ENCODE results near the gene PKN1.

The PKN1 gene

DNA sequence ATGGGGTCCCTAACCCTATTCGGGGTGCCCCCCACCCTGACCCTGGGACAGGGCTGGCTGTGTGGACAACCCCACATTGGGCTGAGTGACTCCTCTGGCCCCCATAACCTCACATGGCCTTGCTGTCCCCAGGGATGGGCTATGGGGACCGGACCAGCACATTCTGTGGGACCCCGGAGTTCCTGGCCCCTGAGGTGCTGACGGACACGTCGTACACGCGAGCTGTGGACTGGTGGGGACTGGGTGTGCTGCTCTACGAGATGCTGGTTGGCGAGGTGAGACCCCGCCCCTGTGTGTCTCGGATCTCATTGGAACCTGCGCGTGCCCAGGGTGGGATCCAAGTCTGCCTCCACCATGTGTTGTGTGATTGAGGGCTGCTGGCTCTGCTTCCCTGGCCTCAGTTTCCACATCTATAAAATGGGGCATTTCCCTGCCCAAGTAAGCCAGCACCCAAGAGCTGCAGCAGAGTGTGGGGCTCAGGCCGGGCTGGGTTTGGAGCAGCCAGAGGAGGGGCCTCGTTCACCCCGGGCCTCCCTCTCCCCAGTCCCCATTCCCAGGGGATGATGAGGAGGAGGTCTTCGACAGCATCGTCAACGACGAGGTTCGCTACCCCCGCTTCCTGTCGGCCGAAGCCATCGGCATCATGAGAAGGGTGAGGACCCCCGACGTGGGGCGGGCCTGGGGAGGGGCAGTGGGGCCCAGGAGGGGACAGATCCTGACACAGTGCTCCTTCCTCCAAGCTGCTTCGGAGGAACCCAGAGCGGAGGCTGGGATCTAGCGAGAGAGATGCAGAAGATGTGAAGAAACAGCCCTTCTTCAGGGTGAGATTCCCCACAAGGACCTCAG is 37.1 kb downstream of the PKN1 start:
- no peak for DNase-seq

DNA sequence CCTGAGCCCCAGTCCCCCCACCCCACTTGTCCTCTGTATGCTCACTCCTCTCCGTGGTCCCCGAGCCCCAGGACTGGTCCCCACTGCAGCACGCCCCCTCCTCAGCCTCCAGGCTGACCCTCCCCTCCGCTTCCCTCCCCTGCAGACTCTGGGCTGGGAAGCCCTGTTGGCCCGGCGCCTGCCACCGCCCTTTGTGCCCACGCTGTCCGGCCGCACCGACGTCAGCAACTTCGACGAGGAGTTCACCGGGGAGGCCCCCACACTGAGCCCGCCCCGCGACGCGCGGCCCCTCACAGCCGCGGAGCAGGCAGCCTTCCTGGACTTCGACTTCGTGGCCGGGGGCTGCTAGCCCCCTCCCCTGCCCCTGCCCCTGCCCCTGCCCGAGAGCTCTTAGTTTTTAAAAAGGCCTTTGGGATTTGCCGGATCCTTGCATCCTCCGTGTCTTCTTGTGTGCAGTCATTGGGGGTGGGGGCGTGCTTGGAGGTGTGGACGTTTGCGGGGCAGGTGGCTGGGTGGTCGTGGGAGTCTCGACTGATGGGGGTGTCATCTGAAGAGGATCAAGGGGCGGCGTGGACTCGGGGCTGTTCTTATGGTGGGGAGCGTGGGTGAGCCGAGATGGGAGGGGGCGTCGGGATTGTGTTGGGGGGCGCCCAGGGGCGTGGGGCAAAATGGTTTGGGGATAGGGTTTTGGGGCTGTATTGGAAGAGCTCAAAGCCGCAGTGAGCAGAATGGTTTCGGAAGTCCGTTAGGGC is 38.5 kb downstream of the PKN1 start:
- DNase-seq, result no peak

DNA sequence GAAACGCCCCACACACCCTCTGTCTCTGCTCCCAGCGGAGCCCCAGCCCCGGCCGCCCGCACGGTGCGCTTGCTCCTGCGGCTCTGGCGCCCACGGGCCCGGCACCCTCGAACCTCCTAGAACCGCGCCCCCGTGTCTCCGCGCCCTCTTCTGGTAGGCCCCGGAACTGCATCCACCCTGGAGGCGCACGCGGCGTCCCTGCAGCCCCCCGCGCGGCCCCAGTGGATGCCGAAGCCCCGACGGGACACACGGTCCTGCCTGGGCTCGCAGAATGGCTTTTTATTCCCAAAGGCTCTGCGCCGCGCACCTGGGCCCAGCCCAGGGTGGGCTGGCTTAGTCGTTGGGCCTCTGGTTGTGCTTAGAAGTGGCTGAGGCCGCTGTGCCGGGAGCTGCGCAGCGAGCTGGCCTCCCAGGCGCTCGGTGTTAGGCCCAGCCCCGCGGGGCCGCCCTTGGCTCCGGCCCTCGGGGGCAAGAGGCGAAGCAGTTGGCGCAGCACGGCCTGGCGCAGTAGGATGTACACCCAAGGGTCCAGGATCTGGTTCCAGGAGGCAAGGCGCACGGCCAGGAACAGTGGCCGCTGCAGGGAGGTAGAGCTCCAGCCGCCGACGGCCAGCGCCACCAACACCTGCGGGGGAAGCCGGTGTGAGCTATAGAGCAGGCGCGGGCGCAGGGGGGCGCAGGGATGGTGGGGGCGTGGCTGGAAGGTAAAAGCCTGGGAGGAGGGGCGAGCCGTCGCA is 39.3 kb downstream of the PKN1 start:
- peak; percentile 41 for DNase-seq

DNA sequence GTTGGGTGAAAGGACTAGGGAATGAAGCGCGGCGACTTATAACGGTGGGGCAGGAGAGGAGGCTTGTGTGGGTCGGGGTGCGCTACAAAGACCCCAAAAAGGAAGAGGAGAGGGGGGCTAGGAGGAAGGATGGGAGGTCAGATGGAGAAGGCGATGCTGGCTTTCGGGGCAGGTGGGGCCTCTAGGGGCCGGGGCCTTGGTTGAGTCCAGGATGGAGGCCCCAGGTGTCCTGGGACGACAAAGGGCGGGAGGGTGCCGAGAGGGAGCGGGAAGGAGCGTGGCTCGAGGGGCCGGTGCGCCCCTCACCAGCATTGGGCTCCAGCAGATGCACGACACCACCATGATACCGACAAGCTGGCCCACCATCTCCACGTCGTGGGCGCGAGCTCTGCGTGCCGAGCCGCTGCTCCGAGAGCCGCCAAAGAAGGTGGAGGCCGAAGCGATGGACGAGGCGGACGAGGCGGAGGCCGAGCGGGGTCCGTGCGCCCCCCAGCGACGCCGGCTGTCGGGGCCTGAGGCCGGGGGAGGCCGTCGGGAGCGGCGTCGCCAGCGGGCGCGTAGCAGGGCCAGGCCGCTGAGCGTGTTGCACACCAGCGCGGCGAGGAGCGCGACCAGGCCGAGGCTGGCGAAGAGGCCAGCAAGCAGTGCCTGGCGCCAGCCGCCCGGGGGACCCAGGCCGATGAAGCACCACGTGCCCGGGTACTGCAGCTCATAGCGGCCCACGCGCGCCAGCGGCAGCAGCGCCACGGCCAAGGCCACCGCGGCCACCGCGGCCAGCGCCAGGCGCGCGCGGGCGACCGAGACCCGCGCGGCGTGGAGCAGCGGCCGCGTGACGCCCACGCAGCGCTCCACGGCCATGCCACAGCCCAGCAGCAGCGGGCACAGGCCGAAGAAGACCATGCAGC is 40.2 kb downstream of the PKN1 start:
- no peak for DNase-seq

DNA sequence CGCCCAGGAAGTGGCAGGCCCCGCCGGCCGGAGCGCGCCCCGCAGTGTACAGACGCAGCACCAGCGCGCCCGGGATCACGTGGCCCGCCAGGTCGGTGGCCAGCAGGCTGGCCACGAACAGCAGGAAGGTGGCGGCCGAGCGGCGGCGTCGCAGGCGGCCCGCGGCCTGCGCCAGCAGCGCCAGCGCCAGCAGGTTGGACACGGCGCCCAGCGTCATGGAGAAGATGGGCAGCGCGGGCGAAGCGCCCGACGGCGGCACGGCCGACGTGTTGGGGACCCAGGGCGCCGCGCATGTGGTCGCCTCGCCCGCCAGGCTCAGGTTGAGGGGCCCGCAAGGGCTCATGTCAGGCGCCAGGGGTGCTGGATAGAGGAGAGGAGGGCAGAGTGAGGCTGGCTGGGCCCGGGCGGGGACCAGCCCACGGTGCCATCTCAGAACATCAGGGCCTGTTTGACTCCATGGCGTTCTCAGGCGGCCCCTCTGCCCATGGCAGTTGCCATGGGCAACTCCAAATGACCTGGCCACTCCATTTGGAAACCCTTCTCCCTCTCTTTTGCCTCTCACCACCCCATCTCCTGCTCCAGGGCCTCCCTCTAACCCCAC is 41.0 kb downstream of the PKN1 start:
- DNase-seq, result no peak

DNA sequence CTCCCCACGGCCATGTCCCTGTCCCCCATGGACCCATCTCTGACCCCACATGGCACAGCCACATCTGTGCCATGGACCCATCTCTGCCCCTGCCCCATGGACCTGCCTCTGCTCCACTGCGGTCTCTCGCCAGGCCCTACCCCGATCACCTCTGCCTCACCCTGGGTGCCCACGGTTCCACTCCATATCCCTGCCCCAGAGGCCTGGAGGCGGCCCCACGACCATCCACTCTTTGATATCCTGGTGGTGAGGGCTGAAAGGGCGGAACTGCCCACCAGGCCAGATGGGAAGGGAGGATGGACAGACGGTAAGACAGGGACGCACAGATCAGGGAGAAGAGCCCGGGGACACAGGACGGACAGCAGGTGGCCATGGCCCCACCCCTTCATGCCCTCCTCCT is 41.7 kb downstream of the PKN1 start:
- no peak for DNase-seq

DNA sequence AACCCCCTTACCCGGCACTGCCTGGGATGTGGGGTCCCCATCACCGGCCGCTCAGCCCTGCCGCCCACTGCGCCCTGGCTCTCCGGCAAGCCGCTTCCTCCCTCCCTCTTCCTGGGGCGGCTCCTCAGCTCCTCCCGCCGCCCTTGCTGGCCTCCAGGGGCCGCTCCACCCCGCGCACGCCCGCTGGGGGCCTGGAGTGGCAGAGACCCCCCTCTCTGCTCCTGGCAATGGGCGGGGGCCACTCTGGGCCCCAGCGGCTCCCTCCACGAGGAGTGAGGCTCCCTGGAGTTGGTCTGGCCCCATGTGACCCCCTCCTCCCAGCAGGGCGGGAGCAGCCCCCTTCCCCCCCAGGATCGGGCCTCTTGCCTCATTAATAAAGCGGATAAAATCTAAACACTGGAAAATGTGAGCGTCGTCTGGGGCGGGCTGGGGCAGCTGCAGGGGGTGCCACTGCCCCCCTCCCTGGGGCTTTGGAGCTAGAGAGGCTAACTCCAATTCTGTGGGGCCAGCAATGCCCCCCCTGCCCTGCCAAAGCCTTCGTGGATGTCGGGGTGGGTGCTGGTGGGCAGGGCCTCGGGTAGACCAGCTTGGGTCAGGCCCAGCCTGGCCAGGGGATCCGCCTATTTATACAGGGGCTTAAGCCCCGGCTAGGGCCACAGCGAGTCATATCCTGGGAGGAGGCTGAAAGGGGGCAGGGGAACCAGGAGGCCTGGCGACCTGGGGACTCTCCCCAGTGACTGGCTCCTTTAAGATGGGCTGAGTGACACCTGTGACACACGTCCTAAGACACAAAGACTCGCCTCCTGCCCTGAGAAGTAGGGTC is 42.4 kb downstream of the PKN1 start, which contains the start of gene PTGER1:
Gene PTGER1 (minus strand): TSS at position 104 of the 823 bp plus-strand sequence. CDS start 1,034 bp downstream, outside the sequence.
- DNase-seq, result no peak

DNA sequence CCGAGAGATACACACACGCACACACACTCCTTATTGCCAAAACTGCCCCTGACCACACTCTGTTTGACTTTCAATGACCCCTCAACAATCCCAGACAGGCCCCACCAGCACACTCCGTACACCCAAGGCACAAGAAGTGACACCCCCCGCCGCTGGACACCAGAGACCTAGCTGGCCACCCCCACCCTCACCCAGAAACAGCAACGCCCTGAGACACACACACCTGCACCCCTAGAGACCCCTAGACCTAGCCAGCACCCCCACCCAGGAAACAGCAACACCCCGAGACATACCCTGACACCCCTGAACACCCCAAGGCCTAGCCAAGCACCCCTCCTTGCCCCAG is 43.2 kb downstream of the PKN1 start:
- DNase-seq, result no peak

DNA sequence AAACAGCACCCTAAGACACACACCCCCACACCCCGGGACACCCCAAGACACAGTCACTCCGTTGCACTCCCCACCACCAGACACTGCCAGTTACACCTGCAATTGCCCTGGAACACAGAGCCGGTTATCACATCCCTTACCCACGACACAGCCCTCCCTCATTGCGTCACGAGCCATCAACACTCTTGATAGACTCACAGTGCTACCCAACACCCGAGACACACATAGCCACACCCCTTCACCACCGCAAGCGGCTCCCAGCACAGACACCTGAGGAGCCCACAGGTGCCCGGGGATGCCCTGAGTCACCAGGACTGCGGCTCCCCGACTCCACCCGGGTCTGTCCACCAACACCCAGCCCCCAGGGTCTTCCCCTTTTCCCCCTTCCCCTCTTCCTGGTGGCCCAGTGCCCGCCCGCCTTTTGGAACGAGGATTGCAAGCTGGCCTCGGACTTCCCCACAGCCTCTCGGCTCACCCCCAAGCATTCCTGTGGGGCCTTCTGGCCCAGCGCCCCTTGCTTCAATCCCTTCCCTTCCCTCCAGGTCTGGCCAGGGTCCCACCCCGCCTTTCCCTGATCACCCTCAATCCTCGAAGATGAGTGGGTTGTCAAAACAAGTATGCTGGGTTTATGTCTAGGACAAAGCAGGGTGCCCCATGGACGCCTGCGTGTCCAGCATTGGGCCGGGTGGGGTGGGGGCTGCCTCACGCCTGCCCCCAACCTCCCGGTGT is 43.7 kb downstream of the PKN1 start:
- DNase-seq, result peak; percentile 36

DNA sequence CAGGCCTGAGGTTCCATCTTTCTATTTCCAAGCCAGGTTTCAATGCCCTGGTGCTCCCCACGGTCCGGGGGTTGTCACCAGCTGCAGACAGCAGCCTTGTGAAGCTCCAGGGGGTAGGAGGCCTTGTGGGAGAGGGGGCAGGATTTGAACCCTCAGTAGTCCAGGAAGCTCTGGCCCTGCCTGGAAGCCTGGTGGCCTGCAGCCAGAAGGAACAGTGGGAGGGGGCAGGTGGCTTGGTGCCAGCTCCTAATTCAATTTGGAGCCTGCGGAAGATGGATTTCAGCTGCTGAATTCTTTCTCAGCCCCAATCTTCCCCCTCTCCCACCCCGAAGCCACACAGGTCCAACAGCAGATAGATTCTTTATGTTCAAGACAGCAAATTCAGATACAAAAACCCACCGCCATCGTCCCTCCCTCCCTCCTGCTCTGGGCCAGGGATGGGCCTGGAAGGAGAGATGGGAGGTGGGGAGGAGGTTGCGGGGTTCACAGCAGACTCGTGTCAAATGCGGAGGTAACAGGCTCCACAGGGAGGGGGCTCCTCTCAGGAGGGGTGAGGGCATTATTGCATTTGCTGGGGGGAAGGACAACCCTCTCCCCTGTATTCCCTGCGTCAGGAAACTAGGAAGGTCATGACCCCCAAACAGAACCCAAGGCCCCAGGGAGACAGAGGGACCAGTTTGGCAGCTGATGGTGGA is 44.5 kb downstream of the PKN1 start:
- no peak for DNase-seq

DNA sequence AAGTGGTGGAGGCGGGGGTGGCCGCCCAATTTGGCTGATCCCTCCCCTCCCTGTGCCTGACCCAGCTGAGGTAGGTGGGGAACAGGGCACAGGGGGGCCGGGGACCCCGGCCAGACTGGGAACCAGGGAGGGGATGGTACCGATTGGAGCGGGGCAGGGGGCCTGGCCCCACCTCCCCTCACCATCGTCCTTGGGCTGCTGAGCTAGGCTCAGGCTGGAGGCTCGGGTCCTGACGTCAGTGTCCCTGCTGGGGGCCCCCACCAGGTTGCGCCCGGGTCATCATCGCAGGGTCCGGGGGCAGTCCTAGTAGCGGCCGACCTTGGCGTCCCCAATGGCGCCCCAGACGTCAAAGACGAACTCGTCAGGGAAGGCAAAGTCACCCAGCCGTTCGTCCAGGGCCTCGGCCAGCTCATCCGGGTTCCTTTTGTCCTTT is 45.0 kb downstream of the PKN1 start:
- DNase-seq, result no peak

DNA sequence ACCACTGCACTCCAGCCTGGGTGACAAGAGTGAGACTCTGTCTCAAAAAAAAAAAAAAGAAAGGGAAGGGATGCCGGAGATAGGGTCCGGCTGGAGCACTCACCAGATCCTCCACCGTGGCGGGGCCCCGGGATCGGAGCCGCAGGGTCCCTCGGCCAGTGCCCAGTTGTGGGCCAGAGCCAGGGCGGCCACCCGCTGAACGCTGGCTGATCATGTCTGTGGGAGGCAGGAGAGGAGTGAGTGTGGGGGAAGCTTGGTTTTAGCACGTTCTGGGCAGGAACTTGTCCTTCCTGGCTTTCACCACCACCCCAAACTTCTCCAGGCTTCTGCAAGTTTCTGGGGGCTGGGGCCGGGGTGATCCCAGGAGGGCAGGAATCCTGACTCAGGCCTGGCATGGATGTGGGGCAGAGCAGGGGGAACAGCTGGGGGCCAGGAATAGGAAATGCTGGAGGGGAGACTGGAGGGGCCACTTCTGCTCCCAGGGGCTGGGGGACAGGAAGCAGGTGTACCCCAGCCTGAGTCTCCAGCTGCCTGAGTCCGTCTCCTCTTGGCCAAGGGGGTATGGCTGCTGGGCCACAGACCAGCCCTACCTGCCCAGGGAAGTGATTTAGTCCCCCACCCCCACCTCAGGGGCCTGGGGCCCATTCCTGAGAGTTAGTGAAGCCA is 46.3 kb downstream of the PKN1 start:
- DNase-seq, result no peak

DNA sequence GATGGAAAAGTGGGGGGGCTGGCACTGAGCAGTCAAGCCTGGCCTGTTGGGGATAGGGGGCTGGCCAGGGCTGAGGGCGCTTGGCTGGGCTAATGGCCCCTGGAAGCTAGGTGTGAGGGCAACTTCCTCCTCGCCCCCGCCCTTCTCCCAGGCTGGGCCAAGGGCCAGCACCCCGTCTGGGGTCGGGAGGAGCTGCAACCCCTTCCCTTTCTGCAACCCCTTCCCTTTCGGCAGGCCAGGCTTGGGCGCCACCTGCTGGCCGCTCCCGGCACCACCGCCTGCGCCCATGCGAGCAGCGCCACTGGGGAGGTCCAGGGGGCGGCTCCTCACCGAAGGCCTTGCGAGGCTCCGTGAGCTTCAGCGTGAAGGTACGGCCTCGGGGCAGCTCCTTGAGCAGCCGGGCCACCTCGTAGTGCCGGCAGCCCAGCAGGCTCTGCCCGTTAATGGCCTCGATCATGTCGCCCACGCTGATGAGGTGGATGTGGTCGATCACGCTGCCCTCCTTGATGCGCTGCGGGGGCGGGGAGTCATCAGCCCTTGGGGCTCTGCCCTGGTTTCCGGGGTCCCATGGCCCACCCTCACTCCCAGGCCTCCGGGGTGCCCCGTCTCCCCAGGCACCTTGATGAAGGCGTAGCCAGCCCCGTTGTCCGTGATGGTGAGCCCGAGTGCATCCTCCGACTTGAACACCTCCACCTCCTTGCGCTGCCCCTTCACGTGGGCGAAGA is 47.0 kb downstream of the PKN1 start:
- no peak for DNase-seq

DNA sequence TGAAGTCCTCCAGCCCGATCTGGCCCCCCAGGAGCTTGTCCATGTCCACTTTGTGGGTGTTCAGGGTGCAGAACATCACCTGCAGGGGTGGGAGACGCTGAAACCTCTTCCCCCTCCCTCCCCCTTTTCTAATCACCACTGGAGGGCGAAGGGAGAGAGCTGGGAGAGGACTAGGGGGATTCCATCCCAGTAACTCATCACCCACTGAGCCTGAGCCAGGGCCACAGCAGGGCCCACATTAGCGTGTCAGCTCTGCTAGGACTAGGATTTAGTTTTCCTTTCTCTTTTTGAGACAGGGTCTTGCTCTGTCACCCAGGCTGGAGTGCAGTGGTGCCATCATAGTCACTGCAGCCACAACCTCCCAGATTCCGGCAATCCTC is 47.6 kb downstream of the PKN1 start:
- DNase-seq, result no peak

DNA sequence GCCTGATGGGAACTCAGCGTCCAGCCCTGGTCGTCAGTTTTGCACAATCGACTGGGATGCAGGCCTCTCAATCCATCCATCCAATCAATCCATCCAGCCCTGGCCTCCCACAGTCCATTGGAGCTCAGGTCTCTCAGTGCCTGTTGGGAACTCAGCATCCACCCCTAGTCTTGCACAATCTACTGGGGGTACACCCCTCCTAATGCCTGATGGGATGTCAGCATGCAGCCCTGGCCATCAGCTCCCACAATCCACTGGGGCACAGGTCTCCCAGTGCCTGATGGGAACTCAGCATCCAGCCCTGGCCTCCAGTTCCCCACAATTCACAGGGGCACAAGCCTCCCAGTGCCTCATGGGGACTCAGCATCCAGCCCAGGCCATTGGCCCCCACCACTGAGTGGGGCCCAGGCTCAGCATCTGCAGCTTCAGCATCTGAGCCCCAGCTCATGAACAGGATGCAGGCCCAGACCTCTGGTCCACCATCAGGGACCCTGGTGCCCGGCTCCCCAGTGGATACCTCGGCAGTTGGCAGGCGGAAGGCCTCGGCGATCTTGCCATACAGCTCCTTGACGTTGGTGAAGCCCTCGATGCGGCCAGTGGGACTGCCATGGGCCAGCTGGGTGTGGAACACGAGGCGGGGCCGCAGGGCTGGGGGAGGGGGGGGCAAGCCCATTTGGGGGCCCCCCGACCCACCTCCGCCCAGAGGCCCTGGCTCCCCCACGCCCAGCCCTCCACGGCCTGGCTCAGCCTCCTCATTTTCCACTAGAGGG is 49.3 kb downstream of the PKN1 start:
- no peak for DNase-seq

DNA sequence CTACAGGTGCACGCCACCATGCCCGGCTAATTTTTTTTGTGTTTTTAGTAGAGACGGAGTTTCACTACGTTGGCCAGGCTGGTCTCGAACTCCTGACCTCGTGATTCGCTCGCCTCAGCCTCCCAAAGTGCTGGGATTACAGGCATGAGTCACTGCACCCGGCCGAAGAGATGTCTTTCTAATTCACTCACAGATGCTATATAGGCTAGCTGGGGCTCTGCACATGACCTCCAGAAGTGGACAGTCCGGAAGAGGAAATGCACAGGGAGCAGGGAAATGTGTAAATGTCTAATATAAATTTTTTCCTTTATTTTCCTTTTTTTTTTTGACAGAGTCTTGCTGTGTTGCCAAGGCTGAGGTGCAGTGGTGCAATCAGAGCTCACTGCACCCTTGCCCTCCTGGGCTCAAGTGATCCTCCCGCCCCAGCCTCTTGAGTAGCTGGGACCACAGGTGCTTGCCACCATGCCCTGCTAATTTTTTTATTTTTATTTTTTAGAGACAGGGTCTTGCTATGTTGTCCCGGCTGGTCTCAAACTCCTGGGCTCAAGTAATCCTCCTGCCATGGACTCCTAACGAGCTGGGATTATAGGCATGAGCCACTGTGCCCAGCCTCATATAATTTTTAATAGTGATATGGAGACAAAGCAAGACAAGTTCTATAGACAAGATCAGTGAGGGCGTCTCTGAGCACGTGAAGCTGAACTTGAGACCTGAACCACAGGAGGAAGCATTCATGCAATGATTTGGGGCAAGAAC is 54.4 kb downstream of the PKN1 start:
- DNase-seq, result no peak

DNA sequence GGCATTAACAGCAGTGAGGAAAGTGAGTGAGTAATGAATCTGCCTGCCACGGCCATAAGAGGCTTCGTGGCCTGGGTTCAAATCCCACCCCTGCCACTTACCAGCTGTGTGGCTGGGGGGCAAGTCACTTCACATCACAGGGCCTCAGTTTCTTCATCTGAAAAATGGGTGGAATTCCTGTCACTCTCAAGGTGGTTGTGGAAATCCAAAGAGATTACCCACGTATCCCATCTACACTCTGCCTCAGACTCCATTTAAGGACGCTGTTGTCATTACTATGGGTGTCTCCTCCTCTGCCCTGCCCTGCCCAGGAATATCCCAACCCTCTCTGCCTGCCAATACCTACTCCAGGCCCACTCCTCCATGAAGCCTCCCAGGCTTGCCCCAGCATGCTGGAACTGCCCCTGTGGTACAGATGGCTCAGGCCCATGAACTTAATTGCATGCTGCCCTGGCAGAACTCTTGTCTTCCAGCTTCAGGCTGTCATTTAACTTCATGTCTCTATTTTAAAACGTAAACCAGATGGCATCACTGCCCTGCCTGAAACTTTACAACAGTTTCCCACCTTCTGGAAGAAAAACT is 59.7 kb downstream of the PKN1 start:
- no peak for DNase-seq
